Erythroblast (primary cell): ENCODE measurements around the gene LRRC4B.

Experiments used
- GATA1 ChIP-seq: IDR thresholded peaks from 2 replicates; pipeline ENCODE4 v1.6.1; 2011; ENCODE audit warnings: low read depth, mild to moderate bottlenecking, control low read depth, low read length, moderate library complexity
- POLR2A ChIP-seq: IDR thresholded peaks from 2 replicates; pipeline ENCODE4 v1.6.1; 2011; ENCODE audit warnings: mild to moderate bottlenecking, low read length

GRCh38 chr19:50492303-50493052 lies 75.8 kb downstream of the LRRC4B start:
- TF ChIP-seq POLR2A: no peak
- no peak for TF ChIP-seq GATA1
